Renal pelvis (tissue), 4 donors: ENCODE results near the gene COX17. TPM values are rescaled to one million over a fixed set of nuclear protein-coding genes. Genes with fewer than 3 reads are reported as not detected.

Source experiments
- DNase-seq: peaks from one replicate; pipeline ENCODE4 v3.0.0-alpha.2; 2013
- polyA plus RNA-seq, 3 donors: library from polyadenylated mRNA; unstranded; fragments of 120-200 nt; gene quantifications; one replicate each; pipeline ENCODE4 v1.2.1, GENCODE V29; 2013; ENCODE audit not compliant: insufficient read length in 3 of 3

COX17 gene
- polyA plus RNA-seq, 3 donors: 44.2 to 47.2 (median 45.0) TPM

GRCh38 chr3:119627461-119627860 is 49.7 kb downstream of the COX17 start:
- no peak for DNase-seq

- DNase-seq: no peak
Measured at GRCh38 chr3:119626196-119626595, 51.0 kb downstream of the COX17 start.

- no peak for DNase-seq
Measured at GRCh38 chr3:119625451-119626153, 51.6 kb downstream of the COX17 start.

- no peak for DNase-seq
Measured at GRCh38 chr3:119624002-119624720, 53.0 kb downstream of the COX17 start.

- DNase-seq: no peak
Measured at GRCh38 chr3:119620899-119621298, 56.3 kb downstream of the COX17 start.

Other genes starting within 250 kb of the COX17 start
- gene TMEM39A, start 213.8 kb downstream of the COX17 start, polyA plus RNA-seq: 10 to 100 TPM; 50.0 to 62.2 (median 58.5) TPM
- 10 to 100 TPM; 24.0 to 33.4 (median 28.9) TPM for gene POGLUT1, start 208.4 kb downstream of the COX17 start, polyA plus RNA-seq
- gene TIMMDC1, start 178.9 kb downstream of the COX17 start, polyA plus RNA-seq: 100 to 1,000 TPM in 2 of 3 donors, 10 to 100 TPM in 1; 99.5 to 113 (median 105) TPM
- under 1 TPM; 0.17 to 0.42 (median 0.30) TPM for gene CD80, start 117.8 kb downstream of the COX17 start, polyA plus RNA-seq
- 1 to 10 TPM; 6.1 to 7.1 (median 6.8) TPM for gene ADPRH, start 97.9 kb downstream of the COX17 start, polyA plus RNA-seq
- 1 to 10 TPM; 7.6 to 8.4 (median 8.0) TPM for gene PLA1A, start 79.5 kb downstream of the COX17 start, polyA plus RNA-seq
- gene POPDC2, start 16.8 kb downstream of the COX17 start, polyA plus RNA-seq: 10 to 100 TPM in 1 of 3 donors, 1 to 10 TPM in 2; 4.1 to 10.2 (median 6.2) TPM
- gene CFAP91, start 25.6 kb upstream of the COX17 start, polyA plus RNA-seq: 10 to 100 TPM; 21.0 to 34.8 (median 28.0) TPM
- gene NR1I2, start 104.7 kb upstream of the COX17 start, polyA plus RNA-seq: 1 to 10 TPM in 2 of 3 donors, under 1 TPM in 1; 0.65 to 1.4 (median 1.2) TPM